HCT116 (cell line): Measurements from ENCODE around the gene PIK3R1.

Experiments
- CBX3 ChIP-seq: IDR thresholded peaks from 2 replicates; pipeline ENCODE4 v1.6.1; 2012; ENCODE audit warnings: low read depth
- EZH2 ChIP-seq: fragments of 200-600 bp; sonication (generic); IDR thresholded peaks from 2 replicates; pipeline ENCODE4 v1.6.1; 2017; ENCODE audit warnings: antibody characterized with exemption, mixed run types

DNA sequence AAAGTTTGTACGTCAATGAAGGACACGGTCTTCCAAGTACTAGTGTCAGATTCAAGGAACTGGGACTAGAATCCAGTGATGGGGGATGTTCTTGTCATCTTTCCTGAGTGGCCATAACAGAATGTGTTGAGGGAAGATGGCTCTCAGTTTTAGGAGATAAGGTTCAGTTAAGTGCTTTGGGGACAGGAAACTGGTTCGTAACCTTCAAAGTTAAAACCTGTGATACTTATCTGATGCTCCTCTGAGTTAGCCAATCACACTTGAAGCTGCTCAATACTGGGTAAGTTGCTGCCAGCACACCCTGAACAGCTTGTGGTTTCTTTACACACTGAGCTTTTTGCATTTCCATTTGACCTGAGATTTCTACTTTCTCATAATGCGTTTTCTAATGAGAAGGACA, 64.4 kb downstream of the PIK3R1 start:
- TF ChIP-seq CBX3 (no peak), EZH2 (no peak)
